H9 (cell line): ENCODE results near the gene SLC16A1. TPM values are rescaled to one million over a fixed set of nuclear protein-coding genes. Genes with fewer than 3 reads are reported as not detected.
A peak's percentile ranks its signal among the peaks of the same experiment; 100 is the strongest.

Experiments used
- DNase-seq: peaks from one replicate; pipeline ENCODE4 v3.0.0-alpha.2; 2017
- H2AFZ ChIP-seq: one replicate; pipeline ENCODE4 v1.6.1; 2013; ENCODE audit warnings: mild to moderate bottlenecking, low read length, control low read depth, moderate library complexity
- H2AK5ac ChIP-seq: 2 replicates; pipeline ENCODE4 v1.6.1; 2013; ENCODE audit warnings: low read length, control low read depth, mixed read lengths; ENCODE audit not compliant: insufficient read length
- H2BK120ac ChIP-seq: one replicate; pipeline ENCODE4 v1.6.1; 2013; ENCODE audit warnings: low read depth, mild to moderate bottlenecking, low read length, control low read depth, inconsistent platforms; ENCODE audit not compliant: poor library complexity, severe bottlenecking
- H2BK12ac ChIP-seq: 2 replicates; pipeline ENCODE4 v1.6.1; 2013; ENCODE audit warnings: low read length, control low read depth, mixed read lengths, low read depth; ENCODE audit not compliant: insufficient read length
- H2BK15ac ChIP-seq: 2 replicates; pipeline ENCODE4 v1.6.1; 2013; ENCODE audit warnings: low read depth, low read length, control low read depth
- H2BK20ac ChIP-seq: one replicate; pipeline ENCODE4 v1.6.1; 2013; ENCODE audit warnings: low read depth, mild to moderate bottlenecking, low read length, control low read depth, inconsistent platforms; ENCODE audit not compliant: poor library complexity, severe bottlenecking
- H2BK5ac ChIP-seq: 2 replicates; pipeline ENCODE4 v1.6.1; 2013; ENCODE audit warnings: low read length, control low read depth, mixed read lengths; ENCODE audit not compliant: insufficient read length
- H3K14ac ChIP-seq: 2 replicates; pipeline ENCODE4 v1.6.1; 2013; ENCODE audit warnings: low read length, control low read depth; ENCODE audit not compliant: insufficient read depth
- H3K18ac ChIP-seq: 2 replicates; pipeline ENCODE4 v1.6.1; 2013; ENCODE audit warnings: low read depth, mild to moderate bottlenecking, mixed read lengths, low read length, control low read depth; ENCODE audit not compliant: insufficient read length
- H3K23ac ChIP-seq: 2 replicates; pipeline ENCODE4 v1.6.1; 2013; ENCODE audit warnings: low read length, control low read depth, mixed read lengths, low read depth; ENCODE audit not compliant: insufficient read length
- H3K23me2 ChIP-seq: 2 replicates; pipeline ENCODE4 v1.6.1; 2013; ENCODE audit warnings: low read depth, mild to moderate bottlenecking, mixed read lengths, low read length, control low read depth; ENCODE audit not compliant: insufficient read length, poor library complexity, severe bottlenecking
- H3K27ac ChIP-seq: 2 replicates; pipeline ENCODE4 v1.5.1; 2013; ENCODE audit warnings: low read length, control low read depth, mixed read lengths, low read depth; ENCODE audit not compliant: insufficient read length
- H3K27me3 ChIP-seq: 2 replicates; pipeline ENCODE4 v1.6.1; 2013; ENCODE audit warnings: low read length, control low read depth, inconsistent platforms; ENCODE audit not compliant: insufficient read depth
- H3K4ac ChIP-seq: 2 replicates; pipeline ENCODE4 v1.6.1; 2013; ENCODE audit warnings: low read depth, mild to moderate bottlenecking, control low read depth, inconsistent platforms, low read length, moderate library complexity
- H3K4me1 ChIP-seq: 2 replicates; pipeline ENCODE4 v1.6.1; 2013; ENCODE audit warnings: low read length, control low read depth, inconsistent platforms; ENCODE audit not compliant: insufficient read depth
- H3K4me2 ChIP-seq: 2 replicates; pipeline ENCODE4 v1.6.1; 2013; ENCODE audit warnings: low read length, control low read depth, mixed read lengths; ENCODE audit not compliant: insufficient read length, insufficient read depth
- H3K56ac ChIP-seq: 2 replicates; pipeline ENCODE4 v1.6.1; 2013; ENCODE audit warnings: low read depth, mild to moderate bottlenecking, mixed read lengths, low read length, control low read depth; ENCODE audit not compliant: insufficient read length
- H3K79me1 ChIP-seq: 2 replicates; pipeline ENCODE4 v1.6.1; 2013; ENCODE audit warnings: low read depth, mild to moderate bottlenecking, moderate library complexity, low read length, control low read depth, inconsistent platforms; ENCODE audit not compliant: insufficient read depth, poor library complexity, severe bottlenecking
- H3K79me2 ChIP-seq: 2 replicates; pipeline ENCODE4 v1.6.1; 2013; ENCODE audit warnings: low read length, control low read depth, inconsistent platforms; ENCODE audit not compliant: insufficient read depth
- H3K9ac ChIP-seq: 2 replicates; pipeline ENCODE4 v1.6.1; 2013; ENCODE audit warnings: low read length, control low read depth, mixed read lengths; ENCODE audit not compliant: insufficient read length; ENCODE audit errors: extremely low read depth
- H3K9me3 ChIP-seq: one replicate; pipeline ENCODE4 v1.6.1; 2013; ENCODE audit warnings: low read depth, low read length, inconsistent platforms; ENCODE audit not compliant: control insufficient read depth
- H3T11ph ChIP-seq: one replicate; pipeline ENCODE4 v1.6.1; 2013; ENCODE audit warnings: mild to moderate bottlenecking, low read length, control low read depth, inconsistent platforms
- H4K20me1 ChIP-seq: one replicate; pipeline ENCODE4 v1.6.1; 2013; ENCODE audit not compliant: control insufficient read depth, insufficient read length, insufficient read depth
- H4K5ac ChIP-seq: 2 replicates; pipeline ENCODE4 v1.6.1; 2013; ENCODE audit warnings: low read depth, mild to moderate bottlenecking, mixed read lengths, low read length, control low read depth; ENCODE audit not compliant: insufficient read length
- H4K8ac ChIP-seq: replicated peaks from 2 replicates; pipeline ENCODE4 v1.6.1; 2013; ENCODE audit warnings: low read length, control low read depth, mixed read lengths, low read depth; ENCODE audit not compliant: insufficient read length
- H4K91ac ChIP-seq: 2 replicates; pipeline ENCODE4 v1.6.1; 2013; ENCODE audit warnings: low read depth, mild to moderate bottlenecking, moderate library complexity, mixed read lengths, low read length, control low read depth; ENCODE audit not compliant: insufficient read length
- H3K27ac Mint-ChIP-seq, 3 experiments: 2 replicates in 2 of 3; 3 replicates in 1 of 3; pipeline ENCODE4 v1.8.0; 2020 to 2021; ENCODE audit warnings: mixed read lengths in 3 of 3, mild to moderate bottlenecking in 1 of 3, moderate library complexity in 1 of 3
- H3K27me3 Mint-ChIP-seq: 2 replicates; pipeline ENCODE4 v1.8.0; 2021; ENCODE audit warnings: low read depth, mild to moderate bottlenecking, moderate library complexity, mixed read lengths
- H3K36me3 Mint-ChIP-seq, 3 experiments: 2 replicates in 2 of 3; 3 replicates in 1 of 3; pipeline ENCODE4 v1.8.0; 2020 to 2021; ENCODE audit warnings: low read depth in 3 of 3, mixed read lengths in 3 of 3; ENCODE audit not compliant: insufficient read depth in 1 of 3
- H3K4me1 Mint-ChIP-seq, 2 experiments: 2 replicates each; pipeline ENCODE4 v1.8.0; 2020; ENCODE audit warnings: mixed read lengths in 2 of 2
- H3K4me3 Mint-ChIP-seq, 2 experiments: 2 replicates in 1 of 2; 3 replicates in 1 of 2; pipeline ENCODE4 v1.8.0; 2020 to 2021; ENCODE audit warnings: mild to moderate bottlenecking in 2 of 2, mixed read lengths in 2 of 2, moderate library complexity in 1 of 2
- H3K9me3 Mint-ChIP-seq, 2 experiments: 2 replicates in 1 of 2; 3 replicates in 1 of 2; pipeline ENCODE4 v1.8.0; 2020; ENCODE audit warnings: mild to moderate bottlenecking in 2 of 2, mixed read lengths in 2 of 2, moderate library complexity in 1 of 2
- CTCF ChIP-seq: fragments of 200-600 bp; sonication (generic); conservative IDR thresholded peaks from 3 replicates; pipeline ENCODE4 v1.8.0; 2021; ENCODE audit warnings: antibody characterized with exemption, mild to moderate bottlenecking
- WGBS: extraction: QIAGEN DNeasy Blood & Tissue Kit; methylation state at CpG from one replicate; pipeline ENCODE4 v1.1.7; 2013; ENCODE audit warnings: missing lambda C conversion rate, low lambda C conversion rate, mixed read lengths; ENCODE audit not compliant: insufficient read length; ENCODE audit errors: extremely low coverage; 5-methylcytosine and 5-hydroxymethylcytosine counted together
- total RNA-seq: library from RNA; stranded (reverse); gene quantifications from 2 replicates; pipeline ENCODE4 v1.2.1, GENCODE V29; 2021

The SLC16A1 gene
- total RNA-seq, 1 experiment from 2014 or later, result 381 TPM

- no peaks in the 10 kb centered on the region for H4K20me1 ChIP-seq
- H3K4me2 ChIP-seq, result no peak overlapping the region
- Mint-ChIP-seq H3K27me3 (no peaks in the 10 kb centered on the region), H3K9me3 (no peaks in the 10 kb centered on the region), H3K4me3 (no peak overlapping the region), H3K27ac (peak overlapping the region; percentile 36 to 91 (median 37); a peak in 4 of 7 replicates), H3K4me1 (peaks cover 45% of the 10 kb centered on the region in 2 experiments), H3K36me3 (no peaks in the 10 kb centered on the region; a peak in 1 of 7 replicates)
- no peak for DNase-seq
- H2BK12ac ChIP-seq, result no peak overlapping the region
- H4K5ac ChIP-seq, result no peak overlapping the region
- no peak overlapping the region for H3K56ac ChIP-seq
- H2AFZ ChIP-seq, result no peak overlapping the region
- H3K27ac ChIP-seq, result no peak overlapping the region
- H3K4ac ChIP-seq, result no peak overlapping the region; the same call in 1 of the 2 replicates
- no peak overlapping the region for H3T11ph ChIP-seq
- no CpG with 5 or more reads among the region's 9 CpGs for WGBS
- H3K27me3 ChIP-seq, result no peaks in the 10 kb centered on the region
- H4K8ac ChIP-seq, result no peak overlapping the region
- no peak overlapping the region for H2BK15ac ChIP-seq
- peak overlapping the region; percentile 12; the same call in 1 of the 2 replicates for H3K14ac ChIP-seq
- H3K9me3 ChIP-seq, result no peaks in the 10 kb centered on the region
- no peaks in the 10 kb centered on the region; the same call in 1 of the 2 replicates for H3K4me1 ChIP-seq
- no peak overlapping the region for H3K18ac ChIP-seq
- H3K23me2 ChIP-seq, result no peaks in the 10 kb centered on the region
- no peak for TF ChIP-seq CTCF
- no peak overlapping the region for H3K9ac ChIP-seq
- no peak overlapping the region for H4K91ac ChIP-seq
- no peaks in the 10 kb centered on the region for H3K79me1 ChIP-seq
- no peaks in the 10 kb centered on the region for H3K79me2 ChIP-seq
- no peak overlapping the region for H3K23ac ChIP-seq
- no peak overlapping the region for H2AK5ac ChIP-seq
- no peak overlapping the region for H2BK5ac ChIP-seq
- H2BK20ac ChIP-seq, result no peak overlapping the region
- H2BK120ac ChIP-seq, result no peak overlapping the region
Measured at GRCh38 chr1:112878321-112878720, 77.7 kb downstream of the SLC16A1 start.
